HG02840 (cell line): ENCODE measurements around the gene ZNF652.
"Not testable (repeated sequence)": the region's sequence is repeated elsewhere in the genome, so short reads cannot be mapped to it uniquely, and the experiment has no call there.

Experiments used
- ATAC-seq: cut with Tn5 transposase; IDR thresholded peaks from one replicate; pipeline ENCODE4 v1.9.1; 2021; ENCODE audit warnings: mild to moderate bottlenecking, moderate library complexity, moderate number of reproducible peaks; ENCODE audit not compliant: unreplicated experiment, low FRiP score

Gene ZNF652

GRCh38 chr17:49278076-49278475, 84.0 kb downstream of the ZNF652 start:
- no peak for ATAC-seq

GRCh38 chr17:49277638-49278037, 84.4 kb downstream of the ZNF652 start:
- ATAC-seq = no peak

GRCh38 chr17:49275981-49276380, 86.1 kb downstream of the ZNF652 start:
- ATAC-seq = not testable (repeated sequence)

- ATAC-seq = no peak
Measured at GRCh38 chr17:49269356-49269755, 92.7 kb downstream of the ZNF652 start.

- no peak for ATAC-seq
Measured at GRCh38 chr17:49267912-49268311, 94.1 kb downstream of the ZNF652 start.

GRCh38 chr17:49266233-49266632, 95.8 kb downstream of the ZNF652 start:
- ATAC-seq = no peak

GRCh38 chr17:49261540-49261939, 100.5 kb downstream of the ZNF652 start:
- not testable (repeated sequence) for ATAC-seq

- ATAC-seq = no peak
Measured at GRCh38 chr17:49260817-49261291, 101.2 kb downstream of the ZNF652 start.

GRCh38 chr17:49260011-49260816, 101.8 kb downstream of the ZNF652 start:
- ATAC-seq = no peak

GRCh38 chr17:49259663-49260010, 102.4 kb downstream of the ZNF652 start:
- no peak for ATAC-seq

GRCh38 chr17:49258394-49258793, 103.7 kb downstream of the ZNF652 start:
- no peak for ATAC-seq

- no peak for ATAC-seq
Measured at GRCh38 chr17:49255125-49255524, 106.9 kb downstream of the ZNF652 start.

- ATAC-seq = no peak
Measured at GRCh38 chr17:49254066-49254465, 108.0 kb downstream of the ZNF652 start.

GRCh38 chr17:49252148-49252695, 109.8 kb downstream of the ZNF652 start:
- no peak for ATAC-seq

GRCh38 chr17:49249890-49250522, 112.0 kb downstream of the ZNF652 start:
- no peak for ATAC-seq

GRCh38 chr17:49249292-49249794, 112.7 kb downstream of the ZNF652 start:
- ATAC-seq = no peak

- no peak for ATAC-seq
Measured at GRCh38 chr17:49247944-49248343, 114.1 kb downstream of the ZNF652 start.

GRCh38 chr17:49244839-49245238, 117.2 kb downstream of the ZNF652 start:
- no peak for ATAC-seq
